Raji (cell line): ENCODE data around the gene PRPS2.

Source experiments
- POLR2A ChIP-seq: IDR thresholded peaks from 2 replicates; pipeline ENCODE4 v1.6.1; 2011; ENCODE audit warnings: low read depth, low read length, control low read depth; ENCODE audit not compliant: insufficient read depth

The PRPS2 gene

DNA sequence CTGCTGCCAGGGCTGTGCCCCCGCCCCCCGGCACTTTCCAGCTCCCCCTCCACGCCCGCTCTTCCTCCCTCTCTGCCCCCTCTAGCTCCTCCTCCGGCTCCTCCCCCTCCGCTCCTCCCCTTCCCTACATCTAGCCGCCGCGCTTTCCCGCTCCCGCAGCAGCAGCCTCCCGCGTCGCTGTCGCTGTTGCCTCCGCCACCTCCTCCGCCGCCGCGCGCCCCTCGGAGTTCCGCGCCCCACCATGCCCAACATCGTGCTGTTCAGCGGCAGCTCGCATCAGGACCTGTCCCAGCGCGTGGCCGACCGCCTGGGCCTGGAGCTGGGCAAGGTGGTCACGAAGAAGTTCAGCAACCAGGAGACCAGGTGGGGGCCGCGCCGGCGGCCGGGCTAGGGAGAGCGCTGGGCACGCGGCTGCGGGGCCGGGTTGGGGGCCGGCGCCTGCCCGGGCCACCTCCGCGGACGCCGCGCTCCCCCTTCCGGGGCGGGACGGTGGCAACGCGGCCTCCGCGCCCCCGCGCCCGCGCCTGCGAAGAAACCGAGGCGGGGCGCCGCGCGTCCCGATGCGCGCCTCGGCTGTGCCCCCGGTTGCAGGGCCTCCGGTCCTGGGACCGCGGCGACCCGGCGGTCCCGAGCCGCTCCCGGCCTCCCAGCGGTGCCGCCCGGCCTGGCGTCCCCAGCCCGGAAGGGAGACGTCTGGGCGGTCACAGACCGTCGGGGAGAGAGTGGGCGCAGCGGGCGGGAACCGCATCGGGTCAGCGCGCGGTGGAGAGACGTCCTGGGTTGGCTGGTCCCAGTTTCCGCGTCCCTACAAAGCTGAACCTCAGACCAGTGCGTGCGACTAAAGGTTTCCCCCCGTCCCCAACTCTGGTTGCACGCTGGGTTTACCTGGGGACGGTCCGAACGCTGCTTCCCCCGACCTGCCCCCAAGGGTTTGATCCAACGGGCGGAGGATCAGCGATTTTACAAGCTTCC lies at the start of gene PRPS2:
PRPS2 (plus strand) TSS at position 156 of the 972 bp plus-strand sequence; CDS start at position 242, 86 bp downstream.
- peak; percentile 80 for TF ChIP-seq POLR2A

- no peak for TF ChIP-seq POLR2A
These were observed 49.8 kb upstream of the PRPS2 start for GRCh38 chrX:12741416-12741815.

DNA sequence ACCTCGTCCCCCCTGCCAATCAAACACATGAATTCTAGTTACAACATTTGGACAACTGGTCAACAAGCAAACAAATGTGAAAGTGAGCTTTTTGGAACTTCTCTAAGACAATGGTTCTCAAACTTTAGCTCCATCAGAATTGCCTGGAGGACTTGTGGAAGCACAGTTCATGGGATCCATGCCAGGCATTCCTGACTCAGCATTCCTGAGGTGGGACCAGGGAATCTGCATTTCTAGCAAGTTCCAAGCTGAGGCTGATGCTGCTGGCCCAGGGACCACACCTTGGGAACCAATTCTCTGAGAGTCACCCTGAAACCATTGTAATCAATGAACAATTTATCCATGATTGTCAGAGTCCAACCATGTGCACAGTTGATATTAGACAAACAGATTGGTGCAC lies 43.8 kb upstream of the PRPS2 start:
- no peak for TF ChIP-seq POLR2A

- TF ChIP-seq POLR2A: no peak
These were observed 39.3 kb upstream of the PRPS2 start for GRCh38 chrX:12751887-12752286.

DNA sequence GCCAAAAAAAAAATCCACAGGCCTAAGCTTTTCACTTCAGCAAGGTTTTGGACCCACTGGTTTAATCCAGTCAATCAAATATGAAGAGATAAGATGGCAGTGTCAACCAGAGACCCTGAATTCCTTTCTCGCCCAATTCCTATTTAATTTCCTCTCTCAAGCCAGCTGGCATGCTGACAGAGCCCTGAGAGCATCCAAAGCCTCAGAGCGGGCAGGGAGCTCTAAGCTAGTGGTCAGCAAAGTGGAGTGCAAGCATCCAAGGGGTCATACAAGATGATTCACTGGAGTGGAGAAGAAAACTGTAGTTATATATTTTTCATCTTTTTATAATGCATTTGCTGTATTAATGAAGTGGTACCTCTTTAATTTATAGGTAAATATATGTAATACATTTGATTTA lies 37.8 kb upstream of the PRPS2 start:
- TF ChIP-seq POLR2A: no peak

DNA sequence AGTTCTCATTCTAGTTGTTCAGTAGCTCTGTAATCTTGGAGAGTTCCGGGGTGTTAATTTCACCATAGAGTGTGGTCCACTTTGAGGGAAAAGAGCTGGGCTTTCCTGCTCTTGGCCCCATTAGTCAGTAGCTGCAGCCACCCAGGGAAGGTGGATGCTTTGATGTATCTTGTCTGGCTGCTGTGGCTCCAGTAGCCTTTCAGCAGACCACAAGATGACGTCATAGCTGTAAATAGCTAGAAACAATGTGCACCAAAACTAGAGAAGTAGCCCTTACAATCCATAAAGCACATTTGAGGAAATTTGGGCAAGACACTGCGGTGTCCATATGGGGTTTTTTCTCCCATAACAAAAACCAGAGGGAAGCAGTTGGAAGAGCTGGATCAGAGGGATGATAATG lies 32.9 kb upstream of the PRPS2 start:
- no peak for TF ChIP-seq POLR2A

- TF ChIP-seq POLR2A: no peak
These were observed 23.4 kb upstream of the PRPS2 start for GRCh38 chrX:12767856-12768255.

DNA sequence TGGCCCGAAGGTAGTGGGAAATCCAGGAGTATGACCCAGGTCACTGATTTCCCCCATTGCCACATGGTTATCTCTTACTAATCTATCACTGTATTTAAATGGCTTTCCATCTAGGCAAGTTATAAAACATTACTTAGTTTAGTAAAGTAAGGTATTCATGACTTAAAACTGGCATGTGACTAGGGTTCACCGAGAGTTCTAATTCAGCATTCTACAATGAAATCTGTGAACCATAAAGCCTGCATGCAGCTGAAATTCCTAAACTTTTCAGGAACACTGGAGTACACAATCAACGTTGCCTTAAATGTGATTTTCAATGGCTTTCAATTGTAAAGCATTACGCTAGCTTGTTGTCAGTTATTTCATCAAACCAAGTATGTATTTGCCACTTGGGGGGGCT lies 22.7 kb upstream of the PRPS2 start:
- no peak for TF ChIP-seq POLR2A

DNA sequence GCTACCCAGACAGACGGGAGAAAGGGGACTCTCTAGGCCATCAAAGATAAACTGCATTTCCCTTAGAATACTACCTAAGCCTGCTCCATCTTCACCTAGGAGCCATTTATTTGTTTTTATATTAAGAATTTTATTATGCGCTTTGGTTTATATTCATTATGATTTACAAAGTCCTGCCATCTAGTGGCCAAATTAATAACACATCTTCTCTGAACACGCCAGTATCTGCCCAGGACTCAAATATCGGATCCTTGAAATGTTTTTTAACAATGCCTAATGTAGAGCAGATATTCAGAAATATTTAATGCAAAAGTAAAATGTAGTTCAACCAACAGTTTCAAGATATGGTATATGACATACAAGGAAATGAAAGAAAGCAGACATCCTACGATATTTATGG lies 20.8 kb upstream of the PRPS2 start:
- TF ChIP-seq POLR2A: no peak

DNA sequence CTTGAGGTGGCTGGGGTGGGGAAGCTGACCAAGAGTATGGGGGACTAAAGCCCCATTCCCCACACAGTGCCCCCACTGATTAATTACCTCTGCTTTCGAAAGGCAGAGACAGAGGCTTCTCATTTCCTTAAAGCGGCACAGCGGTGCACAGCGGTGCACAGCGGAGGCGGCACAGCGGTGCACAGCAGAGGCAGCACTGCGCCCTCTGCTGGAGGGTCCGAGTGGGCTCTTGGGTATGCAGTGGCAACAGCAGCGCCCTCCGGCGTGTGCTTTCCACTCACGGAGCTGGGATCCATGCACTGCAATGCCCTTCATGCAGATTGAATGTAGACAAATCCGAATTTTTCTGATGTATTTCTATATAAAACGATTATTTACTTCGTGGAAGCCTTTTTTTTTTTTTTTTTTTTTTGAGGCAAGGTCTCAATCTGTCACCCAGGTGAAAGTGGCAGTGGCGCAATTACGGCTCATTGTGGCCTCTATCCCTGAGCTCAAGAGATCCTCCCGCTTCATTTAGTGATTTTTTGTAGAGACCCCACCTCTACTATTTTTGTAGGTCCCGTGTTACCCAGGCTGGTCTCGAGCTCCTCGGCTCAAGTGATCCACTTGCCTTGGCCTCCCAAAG lies 19.7 kb upstream of the PRPS2 start:
- TF ChIP-seq POLR2A: no peak

- no peak for TF ChIP-seq POLR2A
These were observed 13.5 kb upstream of the PRPS2 start for GRCh38 chrX:12777670-12778069.

GRCh38 chrX:12779534-12779933 lies 11.7 kb upstream of the PRPS2 start:
- no peak for TF ChIP-seq POLR2A

GRCh38 chrX:12788645-12789044 lies 2.6 kb upstream of the PRPS2 start:
- no peak for TF ChIP-seq POLR2A

DNA sequence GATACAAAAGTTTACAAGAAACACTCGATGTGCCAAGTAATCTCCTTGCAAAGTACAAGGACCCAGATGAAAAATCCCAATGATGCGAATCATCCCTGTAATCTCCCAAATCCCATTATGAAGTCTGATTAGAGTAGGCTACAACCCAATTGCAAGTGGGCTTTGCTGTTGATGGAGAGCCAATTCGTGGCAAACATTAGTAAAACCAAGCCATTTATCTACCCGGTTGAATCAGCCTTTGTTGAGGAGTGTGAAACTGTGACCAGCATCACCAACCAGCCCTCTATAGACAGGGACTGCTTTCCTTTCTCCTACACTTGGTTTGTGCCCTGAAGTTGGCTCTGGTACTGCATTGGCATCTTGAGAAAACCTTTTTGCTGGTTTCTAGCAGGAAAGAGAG lies 1.2 kb upstream of the PRPS2 start:
- no peak for TF ChIP-seq POLR2A

- TF ChIP-seq POLR2A: no peak
These were observed 341 bp upstream of the PRPS2 start for GRCh38 chrX:12790885-12791256.

DNA sequence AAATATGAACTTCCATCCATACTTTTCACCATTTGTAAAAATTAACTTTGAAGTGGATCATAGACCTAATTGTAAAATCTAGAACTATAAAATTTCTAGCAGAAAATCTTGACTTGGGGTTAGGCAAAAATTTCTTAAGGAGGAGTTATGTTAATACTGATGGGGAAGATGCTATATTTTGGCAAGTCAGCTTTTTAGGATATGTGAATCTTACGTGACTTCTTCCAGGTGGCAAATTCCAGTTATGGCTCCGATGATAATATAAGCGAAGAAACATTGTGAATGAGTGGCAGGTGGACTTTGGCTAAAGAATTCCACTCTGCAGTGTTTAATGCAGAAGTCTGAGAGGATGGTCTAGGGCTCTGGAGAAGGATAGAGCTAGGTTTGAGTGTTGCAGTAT lies 1.5 kb downstream of the PRPS2 start:
- no peak for TF ChIP-seq POLR2A

- no peak for TF ChIP-seq POLR2A
These were observed 3.4 kb downstream of the PRPS2 start for GRCh38 chrX:12794654-12795053.

DNA sequence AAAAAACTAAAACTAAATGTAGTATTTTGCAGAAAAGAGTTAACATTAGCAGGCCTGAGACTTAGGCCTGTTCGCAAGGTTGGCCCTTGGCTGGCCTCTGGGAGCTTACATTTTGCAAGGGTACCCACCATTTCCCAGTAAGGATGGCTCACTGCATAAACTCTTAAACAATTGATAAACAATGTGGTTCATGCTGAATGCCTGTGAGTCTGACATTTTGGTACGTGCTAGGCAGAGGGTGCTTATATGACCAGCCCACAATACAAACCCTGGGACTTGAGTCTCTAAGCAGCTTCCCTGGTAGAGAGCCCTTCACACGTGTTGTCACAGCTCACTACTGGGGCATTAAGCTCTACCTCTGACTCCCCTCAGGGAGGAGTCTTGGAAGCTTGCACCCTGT lies 7.4 kb downstream of the PRPS2 start:
- no peak for TF ChIP-seq POLR2A
